GM21423 (cell line): ENCODE results near the gene ALX4.

Experiments
- ATAC-seq: cut with Tn5 transposase; IDR thresholded peaks from one replicate; pipeline ENCODE4 v1.9.1; 2021; ENCODE audit warnings: mild to moderate bottlenecking, moderate library complexity; ENCODE audit not compliant: unreplicated experiment

The ALX4 gene

DNA sequence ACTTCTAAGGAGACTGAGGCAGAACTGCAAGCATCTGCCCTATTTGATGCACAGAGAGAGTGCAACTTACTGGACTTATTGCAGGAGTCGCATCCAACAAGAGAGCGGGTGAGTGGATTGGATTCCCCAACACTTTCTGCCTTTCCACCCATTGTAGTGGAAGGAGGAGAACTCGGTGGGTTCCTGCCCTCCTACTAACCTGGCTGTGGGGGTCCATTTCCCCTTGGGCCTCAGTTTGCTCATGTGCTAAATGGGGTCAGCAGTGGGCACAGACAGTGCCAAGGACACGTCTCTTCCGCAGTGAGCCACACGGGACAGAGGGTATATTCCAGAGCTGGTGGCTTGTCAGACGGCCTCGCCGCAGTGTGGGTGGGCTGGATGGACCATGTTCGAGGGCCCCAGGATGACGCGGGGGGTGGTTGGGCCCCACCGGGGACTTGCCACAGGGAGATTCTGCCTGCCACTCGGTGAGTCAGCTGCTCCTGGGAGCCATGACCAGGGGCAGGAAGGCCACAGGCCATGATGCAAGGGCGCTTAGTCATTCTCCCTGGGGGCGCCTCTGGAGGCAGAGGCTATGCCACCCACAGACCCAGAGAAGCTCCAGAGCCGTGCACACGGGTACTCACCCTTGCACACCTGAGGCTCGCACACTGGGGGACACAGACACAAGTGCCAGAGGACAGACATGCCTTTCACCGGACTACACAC, 8.2 kb downstream of the ALX4 start:
- ATAC-seq: no peak

DNA sequence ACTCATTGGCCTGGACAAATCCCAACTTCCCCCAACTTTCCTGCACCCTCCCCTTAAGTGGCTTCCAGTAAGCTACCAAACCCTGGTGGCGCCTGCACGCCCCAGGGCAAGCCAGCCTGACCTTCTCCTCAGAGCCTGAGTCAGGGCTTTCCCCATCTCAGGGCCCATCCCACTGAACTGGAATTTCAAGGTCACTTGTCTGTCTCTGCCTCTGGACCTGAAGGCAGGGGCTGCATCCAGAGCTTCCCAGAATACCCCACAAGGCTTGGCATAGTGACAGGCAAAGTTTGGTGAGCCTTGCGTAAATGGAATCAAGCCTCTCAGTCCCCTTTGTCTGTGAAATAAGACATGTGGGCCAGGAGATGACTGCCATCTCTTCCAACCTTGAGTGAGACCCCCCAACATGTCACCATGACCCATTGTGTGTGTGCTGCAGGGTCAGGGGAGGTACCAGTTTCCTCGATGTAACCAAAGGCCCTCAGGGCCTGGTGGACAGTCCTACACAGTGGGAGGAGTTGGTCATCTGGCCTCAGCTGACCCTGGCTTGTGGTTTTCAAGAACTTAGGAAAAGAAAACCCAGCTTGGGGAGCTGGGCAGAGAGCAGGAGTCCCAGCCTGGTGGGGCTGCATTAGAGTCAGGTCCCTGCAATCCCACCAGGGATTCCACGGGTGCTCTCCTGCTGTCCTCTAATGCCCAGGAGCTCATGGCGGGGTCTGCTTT, 8.9 kb downstream of the ALX4 start:
- no peak for ATAC-seq

DNA sequence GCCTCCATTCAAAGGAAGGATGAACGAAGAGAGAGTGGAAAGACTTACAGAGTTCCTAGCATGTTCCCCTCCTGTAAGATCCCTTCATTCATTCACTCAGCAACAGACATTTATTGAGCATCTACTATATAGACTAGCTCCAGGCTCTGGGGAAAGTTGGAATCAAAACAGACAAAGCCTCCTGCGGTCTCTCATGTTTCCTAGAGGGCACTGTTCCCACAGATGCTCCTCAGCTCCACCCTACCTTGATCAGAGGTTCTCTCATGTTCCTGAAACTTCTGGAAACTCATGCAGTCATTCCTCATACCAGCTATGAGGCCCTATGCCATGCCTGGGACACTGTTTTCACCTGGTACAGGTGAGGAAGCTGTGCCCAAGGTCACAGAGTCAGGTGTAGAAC, 11.1 kb downstream of the ALX4 start:
- ATAC-seq: no peak

DNA sequence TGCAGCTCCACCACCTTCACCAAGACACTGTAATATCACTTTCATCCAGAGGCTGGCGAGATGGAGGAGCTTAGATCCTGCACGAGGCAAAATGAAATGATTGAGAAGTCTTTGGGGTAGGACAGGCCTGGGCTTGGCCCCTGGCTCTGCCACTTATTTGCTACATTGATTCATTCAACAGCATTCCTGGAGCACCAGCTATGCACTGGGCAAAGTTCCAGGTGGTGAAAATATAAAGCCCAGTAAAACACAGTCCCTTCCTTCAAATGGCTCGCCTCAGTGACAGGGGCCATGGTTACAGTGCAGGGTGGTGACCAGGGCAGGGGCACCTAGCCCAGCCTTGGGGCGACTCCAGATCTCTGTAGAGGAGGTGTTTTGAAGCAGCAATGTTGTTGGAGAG, 19.7 kb downstream of the ALX4 start:
- no peak for ATAC-seq

DNA sequence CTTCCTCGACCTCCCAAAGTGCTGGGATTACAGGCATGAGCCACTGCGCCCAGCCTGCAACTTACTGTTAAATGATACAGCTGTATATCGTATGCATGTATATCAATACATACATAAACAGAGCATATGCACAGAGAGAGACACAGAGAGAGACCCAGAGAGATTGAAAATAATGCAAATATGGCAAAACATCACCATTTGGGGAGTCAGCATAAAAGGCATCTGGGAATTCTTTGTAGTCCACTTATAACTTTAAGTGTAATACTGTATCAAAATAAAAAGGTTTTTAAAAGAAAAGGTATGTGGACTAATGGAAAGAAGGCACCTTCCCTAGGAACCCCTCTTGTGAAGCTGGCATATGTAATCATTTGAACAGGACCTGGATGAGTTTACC, 21.8 kb downstream of the ALX4 start:
- ATAC-seq: no peak

DNA sequence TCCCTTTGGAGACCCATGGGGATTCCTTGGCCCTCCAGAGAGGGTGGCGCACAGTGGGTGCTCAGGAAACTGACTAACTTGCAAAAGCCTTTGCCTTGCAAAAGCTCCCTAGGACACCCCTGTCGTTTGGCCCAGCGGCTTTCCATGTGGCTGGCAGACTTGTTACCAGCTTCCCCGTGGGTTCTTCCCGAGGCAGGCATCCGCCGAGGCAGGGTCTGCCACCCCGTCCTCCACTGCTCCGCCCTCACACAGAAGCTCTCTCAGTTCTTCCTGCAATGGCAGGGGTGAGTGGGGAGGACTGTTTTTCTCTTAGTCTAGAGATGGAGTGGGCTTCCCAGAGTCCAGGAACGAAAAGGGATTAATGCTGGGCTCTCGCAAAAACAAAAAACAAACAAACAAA, 23.0 kb downstream of the ALX4 start:
- no peak for ATAC-seq

DNA sequence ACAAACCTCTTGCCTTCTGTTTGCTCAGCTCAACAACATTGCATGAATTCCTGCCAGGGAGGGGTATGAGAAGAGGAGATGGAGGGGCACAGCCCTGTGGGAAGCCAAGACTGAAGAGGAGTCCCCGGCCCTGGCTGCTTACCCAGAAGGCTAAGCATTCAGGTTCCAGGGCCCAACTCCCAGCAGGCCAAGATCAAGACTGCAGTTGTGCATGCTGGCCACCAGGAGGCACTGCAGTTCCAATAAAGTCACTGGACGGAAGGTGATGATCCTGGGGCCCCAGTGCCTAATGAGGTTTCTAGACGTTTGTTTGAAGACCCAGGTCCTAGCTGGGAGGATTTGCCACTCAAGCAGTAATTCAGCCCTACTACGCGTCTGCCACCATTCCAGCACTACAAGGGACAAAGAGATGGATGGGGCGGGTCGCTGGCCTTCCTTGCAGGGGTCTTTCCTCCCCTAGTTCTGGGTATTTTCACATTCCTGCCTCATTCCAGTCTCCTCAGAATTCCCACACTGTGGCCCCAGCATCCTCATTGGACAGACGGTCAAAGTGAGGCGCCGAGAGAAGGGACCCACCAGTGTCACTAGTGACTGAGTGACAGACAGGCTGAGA, 23.6 kb downstream of the ALX4 start:
- no peak for ATAC-seq

DNA sequence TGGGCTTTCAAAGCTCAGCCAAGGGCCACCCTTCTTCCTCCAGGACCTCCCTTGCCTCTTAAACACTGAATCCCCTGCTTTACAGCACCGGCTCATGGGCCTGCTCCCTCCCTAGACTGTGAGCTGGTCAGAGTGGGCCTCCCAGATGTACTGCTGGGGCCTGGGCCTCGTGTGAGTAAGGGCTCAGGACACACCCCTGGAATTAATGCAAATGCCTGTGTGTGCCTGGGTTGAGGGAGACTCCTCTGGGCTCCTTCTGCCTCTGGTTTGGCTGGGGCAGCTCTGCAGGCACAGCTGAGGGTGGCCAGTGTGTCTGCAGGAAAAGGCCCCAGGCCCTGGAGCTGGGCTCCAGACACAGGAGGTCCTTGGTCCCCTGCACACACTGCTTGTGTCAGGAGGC, 24.2 kb downstream of the ALX4 start:
- ATAC-seq: no peak

DNA sequence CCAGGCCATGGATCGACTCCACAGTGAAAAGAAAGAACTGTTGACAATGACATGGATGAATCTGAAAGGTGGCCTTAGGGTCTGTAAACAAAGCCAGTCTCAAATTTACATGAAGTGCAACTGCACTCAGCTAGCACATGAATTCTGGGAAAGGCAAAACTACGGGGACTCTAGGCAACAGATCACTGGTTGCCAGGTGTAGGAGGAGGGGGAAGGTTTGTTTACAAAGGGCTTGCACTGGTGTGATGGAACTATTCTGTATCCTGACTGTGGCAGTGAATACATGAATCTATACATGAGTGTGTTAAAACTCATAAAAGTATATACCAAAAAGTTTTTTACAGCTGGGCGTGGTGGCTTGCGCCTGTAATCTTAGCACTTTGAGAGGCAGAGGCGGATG, 27.3 kb downstream of the ALX4 start:
- ATAC-seq: no peak

DNA sequence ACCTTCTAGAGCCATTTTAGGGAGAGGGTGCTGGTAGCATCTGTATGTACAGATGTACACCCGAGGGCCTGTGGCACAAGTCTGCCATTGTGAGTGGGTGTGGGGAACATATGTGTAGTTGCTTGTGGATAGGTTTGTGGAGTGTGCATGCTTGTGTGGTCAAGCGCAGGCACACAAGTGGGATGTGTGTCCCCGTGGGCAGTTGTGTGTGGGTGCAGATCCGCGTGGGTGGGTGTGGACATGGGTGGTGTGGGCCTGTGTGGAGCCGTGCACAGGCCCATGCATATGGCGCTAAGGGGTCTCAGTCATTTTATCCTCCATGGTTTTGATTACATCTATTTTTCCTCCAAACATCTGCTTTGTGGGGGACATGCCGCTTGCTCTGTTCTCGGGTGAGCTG, 28.8 kb downstream of the ALX4 start:
- ATAC-seq: no peak

DNA sequence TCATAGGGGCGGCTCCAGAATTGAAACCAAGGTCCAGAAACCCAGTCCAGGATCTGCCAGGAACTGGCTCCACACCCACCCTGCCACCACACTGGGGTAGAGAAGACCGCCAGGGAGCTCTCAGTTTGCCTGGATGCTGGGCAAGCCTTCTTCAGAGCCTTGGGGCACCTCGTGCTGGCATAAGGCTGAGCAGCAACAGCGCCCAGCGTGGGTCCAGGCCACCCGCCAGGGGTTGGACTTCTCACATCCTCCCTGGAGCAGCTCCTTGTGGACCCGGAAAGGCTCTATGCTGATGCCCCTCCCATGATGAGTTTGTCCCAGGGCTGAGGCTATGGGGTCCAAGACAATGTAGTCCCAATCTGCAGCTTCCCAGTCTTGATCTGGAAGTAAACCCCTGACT, 29.7 kb downstream of the ALX4 start:
- ATAC-seq: no peak

DNA sequence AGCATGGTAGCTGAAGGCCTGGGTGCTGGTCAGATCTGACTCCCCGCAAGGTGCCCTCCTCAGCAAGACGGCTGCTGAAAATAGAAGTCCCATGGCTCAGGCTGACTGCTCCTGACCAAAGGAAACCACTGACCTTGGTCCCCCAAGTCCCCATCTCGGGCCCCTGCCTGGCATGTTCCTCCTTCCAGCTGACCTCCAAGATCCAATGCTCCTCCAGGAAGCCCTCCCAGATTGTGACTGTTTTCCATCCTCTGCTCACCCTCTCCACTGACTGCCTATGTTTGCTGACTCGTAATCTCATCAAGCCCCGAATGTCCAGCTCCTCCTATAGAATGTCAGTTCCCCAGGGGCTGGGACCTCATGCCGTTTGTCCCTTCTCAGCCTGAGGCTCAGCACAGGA, 30.5 kb downstream of the ALX4 start:
- no peak for ATAC-seq

DNA sequence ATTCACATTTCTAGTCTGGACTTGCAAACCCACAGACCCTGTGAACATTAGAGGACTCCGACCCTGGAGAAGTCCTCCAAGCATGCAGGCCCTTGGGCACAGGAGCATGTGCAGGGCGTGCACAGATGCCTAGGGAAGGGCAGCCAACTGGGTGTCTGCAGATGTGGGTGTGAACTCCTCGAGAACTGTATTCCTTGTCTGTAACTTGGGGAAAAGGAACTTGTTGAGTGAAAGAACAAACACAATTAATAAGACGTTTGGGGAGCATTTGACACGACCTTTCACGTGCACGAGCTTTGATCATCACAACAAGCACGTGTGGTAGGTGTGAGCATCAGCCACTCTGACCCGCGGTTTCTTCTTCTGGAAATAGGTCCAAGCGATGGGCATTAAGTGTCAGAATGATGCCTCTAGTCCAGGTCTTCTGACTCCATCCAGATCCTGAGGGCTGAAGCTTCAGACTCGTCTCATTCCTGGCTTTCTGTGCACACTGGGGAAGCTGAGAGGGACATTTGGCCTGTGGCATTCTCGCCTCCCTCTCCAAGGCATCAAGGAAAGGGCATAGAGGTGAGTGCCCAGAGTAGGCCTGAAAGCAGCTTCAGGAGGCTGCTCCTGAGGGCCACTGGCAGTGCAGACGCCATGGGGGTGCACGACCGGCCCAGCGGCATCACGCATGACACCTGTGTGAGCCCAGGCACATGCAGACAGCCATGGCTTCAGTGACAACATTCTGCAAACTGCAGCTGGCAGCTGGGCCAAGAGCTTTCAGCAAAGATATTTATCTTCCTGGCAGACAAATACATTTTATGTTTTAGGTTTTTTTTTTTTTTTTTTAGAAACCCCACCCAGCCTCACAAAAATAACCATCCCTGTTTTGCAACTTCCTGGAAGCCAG, 32.5 kb downstream of the ALX4 start:
- no peak for ATAC-seq

DNA sequence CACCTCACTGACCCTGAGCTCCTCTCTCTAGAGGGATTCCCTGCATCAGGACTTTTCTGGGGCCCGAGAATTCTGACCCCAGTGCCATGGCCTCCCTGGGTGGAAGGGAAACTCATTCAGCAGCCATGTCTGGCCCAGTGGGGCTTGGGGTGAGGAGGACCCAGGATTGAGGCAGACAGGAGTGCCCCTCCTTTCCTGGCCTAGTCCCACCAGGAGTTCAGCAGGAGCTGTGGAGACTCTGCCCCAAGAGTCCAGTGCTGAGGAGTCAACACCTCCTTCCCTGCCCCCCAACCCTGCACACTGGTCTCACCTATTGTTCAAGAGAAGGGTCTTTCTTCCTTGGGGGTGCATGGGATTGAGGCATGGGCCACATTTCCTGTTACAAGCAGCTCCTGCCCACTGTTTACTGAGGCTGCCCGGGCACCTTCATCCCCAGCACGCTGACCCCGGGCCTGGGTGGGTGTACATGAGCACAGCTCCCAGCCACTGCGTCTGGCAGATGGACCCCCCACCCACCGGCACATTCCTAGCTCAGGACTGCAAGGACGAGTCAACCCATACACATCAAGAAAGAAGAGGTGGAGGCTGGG, 33.9 kb downstream of the ALX4 start:
- no peak for ATAC-seq

DNA sequence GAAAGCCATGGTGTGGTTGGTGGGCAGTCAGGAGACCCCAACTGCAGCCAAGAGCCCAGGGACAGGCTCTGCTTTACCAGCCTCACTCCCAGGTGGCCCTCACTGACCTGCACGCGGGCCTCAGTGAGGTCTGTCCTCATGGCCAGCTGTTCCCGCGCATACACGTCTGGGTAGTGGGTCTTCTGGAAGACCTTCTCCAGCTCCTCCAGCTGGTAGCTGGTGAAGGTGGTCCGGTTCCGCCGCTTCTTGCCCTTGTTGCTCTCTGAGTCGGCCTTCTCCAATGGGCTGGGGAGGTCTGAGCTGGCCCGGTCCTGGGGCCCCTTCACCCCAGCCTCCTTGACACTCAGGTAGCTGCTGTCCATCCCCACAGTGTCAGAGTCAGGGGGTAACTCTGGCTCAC, 34.7 kb downstream of the ALX4 start:
- ATAC-seq: no peak

DNA sequence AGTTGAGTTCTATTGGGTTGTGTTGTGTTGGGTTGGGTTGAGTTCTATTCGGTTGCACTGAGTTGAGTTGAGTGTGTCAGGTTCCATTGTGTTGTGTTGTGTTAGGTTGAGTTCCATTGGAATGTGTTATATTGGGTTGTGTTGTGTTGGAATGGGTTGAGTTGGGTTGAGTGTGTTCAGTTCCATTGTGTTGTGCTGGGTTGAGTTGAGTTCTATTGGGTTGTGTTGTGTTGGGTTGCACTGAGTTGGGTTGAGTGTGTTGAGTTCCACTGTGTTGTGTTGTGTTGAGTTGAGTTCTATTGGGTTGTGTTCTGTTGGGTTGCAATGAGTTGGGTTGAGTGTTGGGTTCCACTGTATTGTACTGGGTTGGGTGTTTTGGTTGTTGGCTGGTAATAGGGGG, 35.5 kb downstream of the ALX4 start:
- ATAC-seq: no peak

DNA sequence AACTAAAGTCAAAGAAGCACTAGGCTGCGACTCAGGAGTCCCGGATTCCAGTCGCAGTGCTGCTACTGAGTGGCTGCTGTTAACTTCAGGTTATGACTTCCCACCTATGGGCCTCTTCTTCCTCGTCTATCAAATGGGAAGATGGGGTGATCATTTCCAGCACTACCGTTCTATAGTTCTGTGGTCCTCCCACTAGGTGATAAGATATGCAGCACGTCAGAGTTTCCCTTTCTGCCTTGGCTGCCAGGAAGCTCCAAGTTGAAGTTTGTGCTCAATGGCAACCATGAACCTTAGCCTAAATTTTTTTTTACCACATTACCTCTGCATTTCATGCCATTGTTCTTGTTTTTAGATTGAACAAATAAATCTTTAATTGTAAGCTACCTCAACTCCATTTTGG, 38.7 kb downstream of the ALX4 start:
- no peak for ATAC-seq

DNA sequence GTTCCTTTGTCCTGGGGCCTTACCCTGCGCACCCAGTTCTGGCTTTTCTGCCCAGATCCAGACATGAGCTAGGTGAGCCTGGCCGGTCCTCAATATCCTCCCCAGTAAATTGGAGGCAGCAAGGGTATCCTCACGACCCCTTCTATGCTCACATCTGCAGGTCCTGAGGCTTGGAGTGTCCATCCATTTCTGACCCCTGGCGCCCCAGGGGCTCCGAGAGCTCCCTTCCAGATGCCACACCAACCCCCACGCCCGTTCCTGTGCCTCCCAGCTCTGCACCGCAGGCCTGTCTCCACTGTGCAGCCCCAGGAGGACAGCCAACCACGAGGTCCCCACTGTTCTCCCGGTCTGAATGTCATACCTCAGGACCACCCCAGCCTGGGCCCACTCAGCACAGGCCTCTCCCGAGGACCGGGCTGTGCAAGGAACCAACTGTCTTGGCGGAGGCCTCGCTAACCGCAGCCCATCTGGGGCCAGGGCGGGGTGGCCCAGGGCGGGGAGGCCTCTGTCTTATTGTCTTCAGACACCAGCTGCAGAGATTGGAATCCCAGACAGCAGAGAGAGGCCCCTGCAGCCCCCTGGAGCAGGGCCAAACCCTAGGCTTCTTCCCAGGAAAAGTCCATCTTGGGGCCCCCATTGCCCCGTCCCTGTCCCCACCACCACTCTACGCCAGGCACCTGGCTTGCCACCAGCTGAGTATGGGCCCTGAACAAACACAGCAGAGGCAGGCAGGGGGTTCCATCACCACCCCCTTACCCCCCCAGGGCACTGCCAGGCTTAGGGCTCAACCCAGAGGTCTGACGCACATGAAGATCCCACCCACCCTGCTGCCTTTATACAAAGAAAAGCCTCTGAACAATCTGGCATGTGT, 39.3 kb downstream of the ALX4 start:
- no peak for ATAC-seq

DNA sequence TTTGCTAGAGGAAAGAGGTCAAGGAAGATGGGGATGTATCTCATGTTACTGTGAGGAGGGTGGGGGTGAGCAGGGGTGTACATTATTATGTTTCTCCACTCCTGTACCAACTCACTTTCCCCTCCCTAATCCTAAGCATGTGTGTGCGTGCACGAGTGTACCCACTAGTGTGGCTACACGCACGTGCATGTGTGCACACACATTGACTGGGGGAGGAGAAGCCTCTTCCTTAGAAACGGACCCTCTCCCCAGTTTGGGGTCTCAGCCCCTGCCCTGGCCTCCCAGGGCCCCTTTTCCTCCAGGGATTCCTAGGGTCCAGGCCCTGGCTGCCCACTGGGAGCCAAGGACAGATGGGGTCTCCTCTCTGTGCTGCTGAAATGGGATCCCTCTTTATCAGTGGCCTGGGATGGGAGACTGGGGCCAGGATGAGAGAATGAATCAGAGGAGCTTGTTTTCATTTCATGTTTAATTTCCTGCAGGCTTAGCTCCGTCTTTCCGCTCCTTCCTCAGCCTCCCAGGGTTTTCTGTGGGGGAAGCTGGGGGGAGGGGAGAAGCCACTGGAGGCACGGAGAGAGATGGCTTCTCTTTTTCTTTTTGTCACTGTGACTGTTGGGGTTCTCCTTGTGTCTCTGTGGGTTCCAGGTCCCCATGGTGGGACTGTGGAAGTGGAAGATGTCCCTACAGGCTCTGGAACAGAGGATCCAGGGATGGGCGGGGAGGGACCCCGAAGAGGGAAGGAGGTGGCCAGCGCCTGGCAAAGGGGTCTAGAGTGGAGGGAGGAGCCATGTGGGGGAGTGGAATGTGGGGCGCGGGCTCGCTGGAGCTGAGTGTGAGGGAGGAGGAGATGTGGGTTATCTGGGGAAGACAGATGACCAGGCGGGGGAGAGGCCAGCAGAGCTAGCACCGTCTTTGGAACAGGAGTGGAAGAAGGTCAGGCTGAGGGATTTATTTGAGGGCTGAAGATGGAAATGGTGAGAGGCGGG, 40.3 kb downstream of the ALX4 start:
- ATAC-seq: no peak
